ENCODE results near the gene NOL11. TPM values are rescaled to one million over a fixed set of nuclear protein-coding genes. Genes with fewer than 3 reads are reported as not detected.

Gene NOL11
- polyA plus RNA-seq (2013) = 58.2 TPM

GRCh38 chr17:67717624-67718324, at the start of gene NOL11:
NOL11 (plus strand) TSS chr17:67717936; CDS start chr17:67717948, 12 bp downstream.
- peak within 1 kb of the TSS; percentile 82 to 100 (median 100) for H3K4me3 ChIP-seq (ENCODE audit: control insufficient read depth in 1 of 7, extremely low read depth in 1 of 7, insufficient read depth in 4 of 7, low read depth in 2 of 7, low read length in 6 of 7)
- H3K27ac ChIP-seq (ENCODE audit: insufficient read depth in 1 of 2, low read depth in 1 of 2, low read length in 2 of 2, poor library complexity in 1 of 2, severe bottlenecking in 2 of 2) = peak within 1 kb of the TSS; percentile 98 to 99
- peaks cover 0 to 4% (median 0%) of the 10 kb centered on the region in 5 experiments for H3K9me3 ChIP-seq (ENCODE audit: control extremely low read depth in 1 of 5, control insufficient read depth in 4 of 5, insufficient read depth in 2 of 5, low read depth in 1 of 5, low read length in 4 of 5)
- H3K27me3 ChIP-seq (replicated peaks in 2 of 5; ENCODE audit: control insufficient read depth in 4 of 5, insufficient read depth in 5 of 5, low read length in 4 of 5) = no peaks in the 10 kb centered on the region
- ChIA-PET POLR2A (interaction anchor here (0.6 to 2.1 kb wide), 4 partner anchors 21 to 243 kb away, joined by 3 to 11 read pairs (median 3); partner anchors contain the start of gene BPTF), CTCF (interaction anchor here (0.6 to 2.3 kb wide), 15 partner anchors 9 to 1041 kb away, joined by 3 to 15 read pairs (median 3); partner anchors contain the start of gene BPTF)
- H3K36me3 ChIP-seq (ENCODE audit: control insufficient read depth in 4 of 4, insufficient read depth in 4 of 4, low read length in 3 of 4) = peaks cover 11 to 21% (median 15%) of the 10 kb centered on the region in 4 experiments
- H3K4me1 ChIP-seq (ENCODE audit: control extremely low read depth in 1 of 4, control insufficient read depth in 4 of 4, insufficient read depth in 4 of 4, low read length in 3 of 4) = peaks cover 9 to 27% (median 23%) of the 10 kb centered on the region in 4 experiments
- 0% methylated on average over 49 of the region's 49 CpGs for WGBS (ENCODE audit: insufficient coverage)
- peak; percentile 99 for DNase-seq

DNA sequence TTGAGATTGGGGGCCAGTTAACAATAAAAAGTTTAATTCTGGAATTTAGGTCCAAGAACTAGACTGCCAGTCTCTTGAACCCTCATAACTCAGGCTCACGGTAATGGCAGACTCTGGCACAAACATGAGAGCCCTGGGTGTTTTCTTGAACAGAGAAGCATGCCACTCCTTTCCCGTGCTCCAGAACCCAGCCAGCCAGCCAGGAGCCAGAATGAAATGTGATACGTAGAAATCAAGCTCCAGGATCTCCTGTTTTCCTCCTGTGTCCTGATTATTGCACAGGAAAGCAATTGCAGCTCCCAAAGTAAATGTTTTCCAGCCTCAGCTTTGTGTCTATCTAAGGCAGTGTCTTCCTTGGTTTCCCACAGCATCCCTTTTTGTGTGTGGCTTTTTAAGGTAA, 46.2 kb upstream of the NOL11 start:
- Histone ChIP-seq H3K4me3 (ENCODE audit: control insufficient read depth in 1 of 7, extremely low read depth in 1 of 7, insufficient read depth in 4 of 7, low read depth in 2 of 7, low read length in 6 of 7) (no peak overlapping the region), H3K4me1 (ENCODE audit: control extremely low read depth in 1 of 4, control insufficient read depth in 4 of 4, insufficient read depth in 4 of 4, low read length in 3 of 4) (no peaks in the 10 kb centered on the region), H3K36me3 (ENCODE audit: control insufficient read depth in 4 of 4, insufficient read depth in 4 of 4, low read length in 3 of 4) (peaks cover 2 to 7% (median 4%) of the 10 kb centered on the region in 4 experiments), H3K9me3 (ENCODE audit: control extremely low read depth in 1 of 5, control insufficient read depth in 4 of 5, insufficient read depth in 2 of 5, low read depth in 1 of 5, low read length in 4 of 5) (no peaks in the 10 kb centered on the region), H3K27me3 (replicated peaks in 2 of 5; ENCODE audit: control insufficient read depth in 4 of 5, insufficient read depth in 5 of 5, low read length in 4 of 5) (no peaks in the 10 kb centered on the region), H3K27ac (ENCODE audit: insufficient read depth in 1 of 2, low read depth in 1 of 2, low read length in 2 of 2, poor library complexity in 1 of 2, severe bottlenecking in 2 of 2) (no peak overlapping the region)
- no peak for DNase-seq
- WGBS (ENCODE audit: insufficient coverage) = 100% methylated on average over 3 of the region's 3 CpGs
- CTCF ChIA-PET = no interaction called here
- POLR2A ChIA-PET = no interaction called here

GRCh38 chr17:67672592-67673335, 45.0 kb upstream of the NOL11 start:
- CTCF ChIA-PET = no interaction called here
- Histone ChIP-seq H3K9me3 (ENCODE audit: control extremely low read depth in 1 of 5, control insufficient read depth in 4 of 5, insufficient read depth in 2 of 5, low read depth in 1 of 5, low read length in 4 of 5) (no peaks in the 10 kb centered on the region), H3K36me3 (ENCODE audit: control insufficient read depth in 4 of 4, insufficient read depth in 4 of 4, low read length in 3 of 4) (peaks cover 4 to 7% (median 4%) of the 10 kb centered on the region in 4 experiments), H3K27ac (ENCODE audit: insufficient read depth in 1 of 2, low read depth in 1 of 2, low read length in 2 of 2, poor library complexity in 1 of 2, severe bottlenecking in 2 of 2) (no peak overlapping the region), H3K27me3 (replicated peaks in 2 of 5; ENCODE audit: control insufficient read depth in 4 of 5, insufficient read depth in 5 of 5, low read length in 4 of 5) (no peaks in the 10 kb centered on the region), H3K4me3 (ENCODE audit: control insufficient read depth in 1 of 7, extremely low read depth in 1 of 7, insufficient read depth in 4 of 7, low read depth in 2 of 7, low read length in 6 of 7) (no peak overlapping the region), H3K4me1 (ENCODE audit: control extremely low read depth in 1 of 4, control insufficient read depth in 4 of 4, insufficient read depth in 4 of 4, low read length in 3 of 4) (no peaks in the 10 kb centered on the region)
- POLR2A ChIA-PET = interaction anchor here (0.5 kb wide), 1 partner anchor 1763 kb away, joined by 3 read pairs; no protein-coding TSS in a partner anchor
- WGBS (ENCODE audit: insufficient coverage) = 90% methylated on average over 8 of the region's 10 CpGs
- no peak for DNase-seq

GRCh38 chr17:67675481-67675880, 42.3 kb upstream of the NOL11 start:
- no peaks in the 10 kb centered on the region for H3K27me3 ChIP-seq (replicated peaks in 2 of 5; ENCODE audit: control insufficient read depth in 4 of 5, insufficient read depth in 5 of 5, low read length in 4 of 5)
- ChIA-PET POLR2A (no interaction called here), CTCF (no interaction called here)
- no peak for DNase-seq
- WGBS (ENCODE audit: insufficient coverage) = 100% methylated on average over 2 of the region's 4 CpGs
- no peaks in the 10 kb centered on the region for H3K4me1 ChIP-seq (ENCODE audit: control extremely low read depth in 1 of 4, control insufficient read depth in 4 of 4, insufficient read depth in 4 of 4, low read length in 3 of 4)
- peaks cover 1 to 8% (median 6%) of the 10 kb centered on the region in 4 experiments for H3K36me3 ChIP-seq (ENCODE audit: control insufficient read depth in 4 of 4, insufficient read depth in 4 of 4, low read length in 3 of 4)
- no peak overlapping the region for H3K27ac ChIP-seq (ENCODE audit: insufficient read depth in 1 of 2, low read depth in 1 of 2, low read length in 2 of 2, poor library complexity in 1 of 2, severe bottlenecking in 2 of 2)
- no peak overlapping the region for H3K4me3 ChIP-seq (ENCODE audit: control insufficient read depth in 1 of 7, extremely low read depth in 1 of 7, insufficient read depth in 4 of 7, low read depth in 2 of 7, low read length in 6 of 7)
- H3K9me3 ChIP-seq (ENCODE audit: control extremely low read depth in 1 of 5, control insufficient read depth in 4 of 5, insufficient read depth in 2 of 5, low read depth in 1 of 5, low read length in 4 of 5) = no peaks in the 10 kb centered on the region

- H3K4me1 ChIP-seq (ENCODE audit: control extremely low read depth in 1 of 4, control insufficient read depth in 4 of 4, insufficient read depth in 4 of 4, low read length in 3 of 4) = no peaks in the 10 kb centered on the region
- peaks cover 1 to 8% (median 6%) of the 10 kb centered on the region in 4 experiments for H3K36me3 ChIP-seq (ENCODE audit: control insufficient read depth in 4 of 4, insufficient read depth in 4 of 4, low read length in 3 of 4)
- ChIA-PET POLR2A (no interaction called here), CTCF (no interaction called here)
- H3K4me3 ChIP-seq (ENCODE audit: control insufficient read depth in 1 of 7, extremely low read depth in 1 of 7, insufficient read depth in 4 of 7, low read depth in 2 of 7, low read length in 6 of 7) = no peak overlapping the region
- H3K27ac ChIP-seq (ENCODE audit: insufficient read depth in 1 of 2, low read depth in 1 of 2, low read length in 2 of 2, poor library complexity in 1 of 2, severe bottlenecking in 2 of 2) = no peak overlapping the region
- WGBS (ENCODE audit: insufficient coverage) = 93% methylated on average over 3 of the region's 4 CpGs
- DNase-seq = no peak
- no peaks in the 10 kb centered on the region for H3K27me3 ChIP-seq (replicated peaks in 2 of 5; ENCODE audit: control insufficient read depth in 4 of 5, insufficient read depth in 5 of 5, low read length in 4 of 5)
- no peaks in the 10 kb centered on the region for H3K9me3 ChIP-seq (ENCODE audit: control extremely low read depth in 1 of 5, control insufficient read depth in 4 of 5, insufficient read depth in 2 of 5, low read depth in 1 of 5, low read length in 4 of 5)
Observed at GRCh38 chr17:67676305-67676704, 41.4 kb upstream of the NOL11 start.

DNA sequence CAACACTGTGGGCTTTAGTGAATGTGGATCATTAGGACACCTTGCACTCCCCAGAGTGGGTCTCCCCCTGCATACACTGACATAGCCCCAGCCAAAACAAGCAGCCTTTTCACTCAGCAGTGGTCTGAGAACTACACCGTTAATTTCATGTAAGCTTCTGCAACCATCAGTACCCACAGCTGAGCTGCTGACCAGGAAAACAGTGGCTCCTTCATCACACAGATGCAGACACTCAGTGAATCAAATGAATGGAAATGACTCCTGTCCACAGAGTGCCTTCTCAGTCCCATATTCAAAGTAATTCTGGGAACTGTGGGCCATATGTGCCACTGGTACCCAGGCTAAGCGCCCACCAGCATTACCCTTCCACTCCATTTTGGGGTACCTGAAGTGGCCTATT, 39.3 kb upstream of the NOL11 start:
- POLR2A ChIA-PET = no interaction called here
- Histone ChIP-seq H3K27me3 (replicated peaks in 2 of 5; ENCODE audit: control insufficient read depth in 4 of 5, insufficient read depth in 5 of 5, low read length in 4 of 5) (no peaks in the 10 kb centered on the region), H3K27ac (ENCODE audit: insufficient read depth in 1 of 2, low read depth in 1 of 2, low read length in 2 of 2, poor library complexity in 1 of 2, severe bottlenecking in 2 of 2) (no peak overlapping the region), H3K36me3 (ENCODE audit: control insufficient read depth in 4 of 4, insufficient read depth in 4 of 4, low read length in 3 of 4) (peaks cover 1 to 7% (median 4%) of the 10 kb centered on the region in 4 experiments), H3K9me3 (ENCODE audit: control extremely low read depth in 1 of 5, control insufficient read depth in 4 of 5, insufficient read depth in 2 of 5, low read depth in 1 of 5, low read length in 4 of 5) (no peaks in the 10 kb centered on the region), H3K4me1 (ENCODE audit: control extremely low read depth in 1 of 4, control insufficient read depth in 4 of 4, insufficient read depth in 4 of 4, low read length in 3 of 4) (no peaks in the 10 kb centered on the region), H3K4me3 (ENCODE audit: control insufficient read depth in 1 of 7, extremely low read depth in 1 of 7, insufficient read depth in 4 of 7, low read depth in 2 of 7, low read length in 6 of 7) (no peak overlapping the region)
- WGBS (ENCODE audit: insufficient coverage) = 88% methylated on average over 1 of the region's 2 CpGs
- DNase-seq = no peak
- CTCF ChIA-PET = interaction anchor here (1.6 kb wide), 1 partner anchor 9 kb away, joined by 5 read pairs; no protein-coding TSS in a partner anchor

- Histone ChIP-seq H3K27ac (ENCODE audit: insufficient read depth in 1 of 2, low read depth in 1 of 2, low read length in 2 of 2, poor library complexity in 1 of 2, severe bottlenecking in 2 of 2) (no peak overlapping the region), H3K4me3 (ENCODE audit: control insufficient read depth in 1 of 7, extremely low read depth in 1 of 7, insufficient read depth in 4 of 7, low read depth in 2 of 7, low read length in 6 of 7) (no peak overlapping the region), H3K27me3 (replicated peaks in 2 of 5; ENCODE audit: control insufficient read depth in 4 of 5, insufficient read depth in 5 of 5, low read length in 4 of 5) (no peaks in the 10 kb centered on the region), H3K36me3 (ENCODE audit: control insufficient read depth in 4 of 4, insufficient read depth in 4 of 4, low read length in 3 of 4) (peaks cover 1 to 7% (median 4%) of the 10 kb centered on the region in 4 experiments), H3K4me1 (ENCODE audit: control extremely low read depth in 1 of 4, control insufficient read depth in 4 of 4, insufficient read depth in 4 of 4, low read length in 3 of 4) (no peaks in the 10 kb centered on the region), H3K9me3 (ENCODE audit: control extremely low read depth in 1 of 5, control insufficient read depth in 4 of 5, insufficient read depth in 2 of 5, low read depth in 1 of 5, low read length in 4 of 5) (no peaks in the 10 kb centered on the region)
- ChIA-PET POLR2A (no interaction called here), CTCF (interaction anchor here (1.6 kb wide), 1 partner anchor 9 kb away, joined by 5 read pairs; no protein-coding TSS in a partner anchor)
- DNase-seq = no peak
- WGBS (ENCODE audit: insufficient coverage) = no CpG with 5 or more reads among the region's 2 CpGs
Observed at GRCh38 chr17:67679225-67679624, 38.5 kb upstream of the NOL11 start.

All from common myeloid progenitor, CD34-positive (primary cell).